Left renal cortex interstitium (tissue), 4 donors: ENCODE data around the gene TAF1A. TPM values are rescaled to one million over a fixed set of nuclear protein-coding genes. Genes with fewer than 3 reads are reported as not detected.
A peak's percentile ranks its signal among the peaks of the same experiment; 100 is the strongest.

ENCODE experiments used
- DNase-seq, 4 donors: peaks; one replicate each; pipeline ENCODE4 v3.0.0-alpha.2; 2013; ENCODE audit warnings: low read depth in 4 of 4, low spot score in 2 of 4, missing footprints in 1 of 4
- polyA plus RNA-seq, 4 donors: library from polyadenylated mRNA; unstranded; fragments of 120-200 nt; gene quantifications; one replicate each; pipeline ENCODE4 v1.2.1, GENCODE V29; 2013; ENCODE audit not compliant: insufficient read length in 4 of 4

Gene TAF1A
- polyA plus RNA-seq, 4 donors = 14.7 to 18.8 (median 15.8) TPM

DNA sequence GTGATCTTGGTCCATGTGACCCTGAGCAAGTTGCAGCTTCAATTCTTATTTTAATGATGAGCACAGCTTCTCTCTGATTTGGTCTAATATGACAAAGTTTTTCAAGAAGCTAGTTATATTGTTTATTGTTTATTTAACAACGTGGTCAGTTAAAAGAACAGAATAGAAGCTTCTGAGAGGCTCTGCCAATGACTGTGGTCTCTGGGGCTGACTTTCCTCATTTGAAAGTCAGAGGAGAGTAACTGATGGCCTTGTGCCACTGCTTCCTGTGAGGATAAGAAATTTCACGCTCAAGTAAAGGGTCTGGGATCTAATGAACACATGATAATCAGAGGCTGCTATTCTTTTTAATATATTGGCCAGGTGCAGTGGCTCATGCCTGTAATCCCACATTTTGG lies 49.1 kb downstream of the TAF1A start:
- no peak for DNase-seq

GRCh38 chr1:222539951-222540597 lies 49.7 kb downstream of the TAF1A start:
- no peak for DNase-seq

- no peak for DNase-seq
Measured at GRCh38 chr1:222535455-222535854, 54.3 kb downstream of the TAF1A start.

- DNase-seq = no peak
Measured at GRCh38 chr1:222530852-222531251, 58.9 kb downstream of the TAF1A start.

- DNase-seq = no peak
Measured at GRCh38 chr1:222529916-222530315, 59.8 kb downstream of the TAF1A start.

GRCh38 chr1:222529181-222529580 lies 60.6 kb downstream of the TAF1A start:
- DNase-seq = no peak

DNA sequence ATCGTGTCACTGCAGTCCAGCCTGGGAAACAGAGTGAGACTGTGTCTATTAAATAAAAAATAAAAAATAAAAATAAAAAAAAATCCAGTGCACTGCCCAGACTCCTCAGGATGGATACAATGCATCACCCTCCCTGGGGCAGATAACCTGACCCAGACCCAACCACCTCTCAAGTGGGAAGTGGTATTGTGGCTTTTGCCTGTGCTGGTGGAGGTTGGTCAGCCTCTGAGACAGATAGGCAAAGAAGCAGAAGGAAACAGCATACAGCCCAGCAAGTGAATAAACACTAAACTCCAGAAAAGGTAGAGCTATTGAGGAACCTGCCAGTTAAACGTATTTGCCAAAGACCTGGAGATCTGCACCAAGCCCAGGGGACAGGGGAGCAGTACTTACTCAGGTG lies 63.8 kb downstream of the TAF1A start:
- DNase-seq = no peak

DNA sequence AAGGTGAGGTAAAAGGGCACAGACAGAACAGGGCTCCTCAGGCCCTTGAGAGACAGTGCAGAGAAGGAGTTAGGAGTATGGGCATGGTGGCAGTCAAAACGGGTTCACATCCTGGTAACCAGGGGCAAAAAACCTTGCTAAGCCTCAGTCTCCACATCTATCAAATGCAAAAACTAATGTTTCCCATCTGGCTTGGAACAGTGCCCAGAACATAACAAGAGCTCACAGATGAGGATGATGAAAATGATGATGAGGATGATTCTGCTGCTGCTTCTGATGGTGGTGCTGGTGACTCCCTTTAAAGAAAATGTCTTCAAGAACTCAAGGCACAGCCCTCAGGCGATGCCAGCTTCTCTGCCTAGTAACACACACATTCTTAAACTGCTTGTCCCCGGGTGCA lies 65.9 kb downstream of the TAF1A start:
- no peak for DNase-seq

- DNase-seq = no peak
Measured at GRCh38 chr1:222522105-222522915, 67.4 kb downstream of the TAF1A start.

- DNase-seq = peak in 2 of 4 donors; percentile 9 to 21
Measured at GRCh38 chr1:222521299-222522104, 68.2 kb downstream of the TAF1A start.

Other genes starting within 250 kb of the TAF1A start
- 1 to 10 TPM in 2 of 4 donors, under 1 TPM in 2; 0.48 to 1.8 (median 1.1) TPM for gene HHIPL2, start 41.8 kb downstream of the TAF1A start, polyA plus RNA-seq
- gene MIA3, start 28.2 kb upstream of the TAF1A start, polyA plus RNA-seq = 100 to 1,000 TPM in 1 of 4 donors, 10 to 100 TPM in 3; 54.0 to 102 (median 72.9) TPM
- 10 to 100 TPM; 60.3 to 77.3 (median 67.6) TPM for gene AIDA, start 122.6 kb upstream of the TAF1A start, polyA plus RNA-seq
- 10 to 100 TPM; 36.9 to 50.4 (median 41.5) TPM for gene BROX, start 122.6 kb upstream of the TAF1A start, polyA plus RNA-seq
- gene FAM177B, start 147.3 kb upstream of the TAF1A start, polyA plus RNA-seq = under 1 TPM in 3 of 4 donors, not detected in 1; 0.13 to 0.35 (median 0.22) TPM
- 10 to 100 TPM; 12.1 to 15.2 (median 14.1) TPM for gene DISP1, start 225.1 kb upstream of the TAF1A start, polyA plus RNA-seq